Stomach (tissue), 9 donors: Measurements from ENCODE around the gene MRPL43. TPM values are rescaled to one million over a fixed set of nuclear protein-coding genes. Genes with fewer than 3 reads are reported as not detected.
A peak's percentile ranks its signal among the peaks of the same experiment; 100 is the strongest.

ENCODE experiments used
- DNase-seq, 2 donors: peaks; one replicate each; pipeline versions ENCODE4 v3.0.0 to v3.0.0-alpha.2; 2013 to 2019
- H3K27ac ChIP-seq, 5 donors: fragments of 200-600 bp in 4 of 5; sonication (generic) in 4 of 5; one replicate each; pipeline ENCODE4 v1.5.1; 2013 to 2019; ENCODE audit warnings: mild to moderate bottlenecking in 1 of 5, moderate library complexity in 1 of 5
- H3K27me3 ChIP-seq, 3 donors: fragments of 200-600 bp; sonication (generic); one replicate each; pipeline ENCODE4 v1.5.1; 2017 to 2019; ENCODE audit warnings: mixed run types in 1 of 3
- H3K36me3 ChIP-seq, 4 donors: fragments of 200-600 bp; sonication (generic); 1 replicate in 3 of 4; 2 replicates in 1 of 4; pipeline ENCODE4 v1.5.1; 2016 to 2019
- H3K4me1 ChIP-seq, 4 donors: fragments of 200-600 bp; sonication (generic); one replicate each; pipeline ENCODE4 v1.5.1; 2016 to 2019
- H3K4me3 ChIP-seq, 4 donors: fragments of 200-600 bp; sonication (generic) in 3 of 4; one replicate each; pipeline ENCODE4 v1.5.1; 2016 to 2019; ENCODE audit warnings: mild to moderate bottlenecking in 1 of 4
- H3K9me3 ChIP-seq, 4 donors: fragments of 200-600 bp; sonication (generic); one replicate each; pipeline ENCODE4 v1.5.1; 2016 to 2019
- CTCF ChIP-seq, 7 experiments: fragments of 450-650 bp in 4 of 7; fragments of 200-600 bp in 3 of 7; sonication (generic) in 3 of 7; IDR thresholded peaks; one replicate each; pipeline ENCODE4 v1.5.1; 2016 to 2019; ENCODE audit warnings: antibody characterized with exemption in 7 of 7, control low read depth in 2 of 7, mild to moderate bottlenecking in 1 of 7
- EP300 ChIP-seq: sonication (generic); formaldehyde crosslinking; IDR thresholded peaks from one replicate; pipeline ENCODE4 v1.6.1; 2017; ENCODE audit warnings: antibody characterized with exemption
- POLR2A ChIP-seq, 4 donors: fragments of 450-650 bp; IDR thresholded peaks; one replicate each; pipeline ENCODE4 v1.6.1; 2016; ENCODE audit warnings: antibody characterized with exemption in 4 of 4, control low read depth in 2 of 4, mild to moderate bottlenecking in 1 of 4, moderate library complexity in 1 of 4
- POLR2AphosphoS5 ChIP-seq, 3 donors: sonication (generic); formaldehyde crosslinking; IDR thresholded peaks; one replicate each; pipeline ENCODE4 v1.6.1; 2016; ENCODE audit warnings: antibody characterized with exemption in 3 of 3
- WGBS, 5 donors: extraction: QIAGEN DNeasy Blood & Tissue Kit in 3 of 5; methylation state at CpG; one replicate each; pipeline versions ENCODE4 v1.1.5 to v1.1.7; 2013 to 2018; 5-methylcytosine and 5-hydroxymethylcytosine counted together
- intact Hi-C: fragments of 100-400 bp; cut with DNase I; formaldehyde crosslinking; loops from one replicate; pipeline ENCODE4 v1.15.1; 2023; ENCODE audit warnings: low total_unique reads
- polyA plus RNA-seq, 3 donors: library from polyadenylated mRNA; stranded (reverse); fragments of 200-250 nt; gene quantifications; one replicate each; pipeline ENCODE4 v1.2.3, GENCODE V29; 2013
- total RNA-seq, 5 donors: library from RNA; depleted of rRNA; stranded (reverse); fragments of >200 nt; gene quantifications; one replicate each; pipeline versions ENCODE4 v1.1.0 to v1.2.3, GENCODE V29; 2014 to 2016
- donor health status: healthy with polysubstance abuse.
- donor health status: Bipolar disorder and iron deficiency.
- donor health status: healthy.

Gene MRPL43
- total and polyA plus RNA-seq, 8 donors = 29.9 to 243 (median 95.7) TPM

GRCh38 chr10:101007915-101008822 lies 20.9 kb upstream of the MRPL43 start:
- H3K27ac ChIP-seq = peak overlapping the region in 4 of 5 donors; percentile 20 to 68 (median 46)
- peaks cover 27 to 63% (median 55%) of the 10 kb centered on the region in 4 donors for H3K4me1 ChIP-seq
- no peaks in the 10 kb centered on the region for H3K9me3 ChIP-seq
- 47 to 64% (median 56%) methylated on average over 8 to 13 of the region's 13 CpGs for WGBS, 5 donors
- H3K4me3 ChIP-seq = no peak overlapping the region
- peaks cover 35 to 43% (median 43%) of the 10 kb centered on the region in 4 donors for H3K36me3 ChIP-seq
- H3K27me3 ChIP-seq = no peaks in the 10 kb centered on the region
- no peak for DNase-seq
- intact Hi-C loops = no loop called here
- no peak for TF ChIP-seq POLR2AphosphoS5 (IDR thresholded peaks at IDR 0.05)
- no peak for TF ChIP-seq POLR2A (IDR thresholded peaks at IDR 0.05)
- no peak for TF ChIP-seq EP300
- TF ChIP-seq CTCF (IDR thresholded peaks at IDR 0.05) = no peak

GRCh38 chr10:101007099-101007711 lies 19.9 kb upstream of the MRPL43 start:
- Histone ChIP-seq H3K36me3 (peaks cover 36 to 52% (median 51%) of the 10 kb centered on the region in 4 donors), H3K27ac (peak overlapping the region; percentile 16 to 68 (median 46)), H3K4me1 (peaks cover 21 to 63% (median 53%) of the 10 kb centered on the region in 4 donors), H3K9me3 (no peaks in the 10 kb centered on the region), H3K4me3 (no peak overlapping the region), H3K27me3 (no peaks in the 10 kb centered on the region)
- intact Hi-C loops = no loop called here
- WGBS, 5 donors = 44 to 67% (median 63%) methylated on average over 9 to 11 of the region's 11 CpGs
- no peak for TF ChIP-seq POLR2AphosphoS5 (IDR thresholded peaks at IDR 0.05)
- no peak for TF ChIP-seq EP300
- TF ChIP-seq CTCF (IDR thresholded peaks at IDR 0.05) = no peak
- TF ChIP-seq POLR2A (IDR thresholded peaks at IDR 0.05) = no peak
- peak in 1 of 2 donors; percentile 64 for DNase-seq

- peaks cover 36 to 52% (median 51%) of the 10 kb centered on the region in 4 donors for H3K36me3 ChIP-seq
- H3K4me3 ChIP-seq = no peak overlapping the region
- no peaks in the 10 kb centered on the region for H3K27me3 ChIP-seq
- intact Hi-C loops = no loop called here
- no peak for TF ChIP-seq POLR2AphosphoS5 (IDR thresholded peaks at IDR 0.05)
- TF ChIP-seq EP300 = no peak
- no peak for TF ChIP-seq POLR2A (IDR thresholded peaks at IDR 0.05)
- TF ChIP-seq CTCF (IDR thresholded peaks at IDR 0.05) = no peak
- DNase-seq = peak in 1 of 2 donors; percentile 64
- H3K27ac ChIP-seq = peak overlapping the region in 4 of 5 donors; percentile 16 to 68 (median 52)
- peaks cover 21 to 63% (median 53%) of the 10 kb centered on the region in 4 donors for H3K4me1 ChIP-seq
- 75 to 84% (median 81%) methylated on average over 12 to 33 of the region's 33 CpGs for WGBS, 5 donors
- no peaks in the 10 kb centered on the region for H3K9me3 ChIP-seq
These were observed 19.3 kb upstream of the MRPL43 start for GRCh38 chr10:101006593-101007098.

- H3K36me3 ChIP-seq = peaks cover 36 to 52% (median 51%) of the 10 kb centered on the region in 4 donors
- TF ChIP-seq CTCF (IDR thresholded peaks at IDR 0.05) = no peak
- no peak for TF ChIP-seq POLR2AphosphoS5 (IDR thresholded peaks at IDR 0.05)
- TF ChIP-seq POLR2A (IDR thresholded peaks at IDR 0.05) = no peak
- no peak for TF ChIP-seq EP300
- no peaks in the 10 kb centered on the region for H3K9me3 ChIP-seq
- no peak for DNase-seq
- WGBS, 5 donors = 89 to 96% (median 93%) methylated on average over 4 of the region's 4 CpGs
- H3K27me3 ChIP-seq = no peaks in the 10 kb centered on the region
- peak overlapping the region in 2 of 5 donors; percentile 46 to 68 for H3K27ac ChIP-seq
- intact Hi-C loops = no loop called here
- peaks cover 27 to 64% (median 54%) of the 10 kb centered on the region in 4 donors for H3K4me1 ChIP-seq
- no peak overlapping the region for H3K4me3 ChIP-seq
These were observed 18.7 kb upstream of the MRPL43 start for GRCh38 chr10:101005869-101006567.
